ENCODE measurements around the gene RCSD1.
A peak's percentile ranks its signal among the peaks of the same experiment; 100 is the strongest.

The RCSD1 gene

DNA sequence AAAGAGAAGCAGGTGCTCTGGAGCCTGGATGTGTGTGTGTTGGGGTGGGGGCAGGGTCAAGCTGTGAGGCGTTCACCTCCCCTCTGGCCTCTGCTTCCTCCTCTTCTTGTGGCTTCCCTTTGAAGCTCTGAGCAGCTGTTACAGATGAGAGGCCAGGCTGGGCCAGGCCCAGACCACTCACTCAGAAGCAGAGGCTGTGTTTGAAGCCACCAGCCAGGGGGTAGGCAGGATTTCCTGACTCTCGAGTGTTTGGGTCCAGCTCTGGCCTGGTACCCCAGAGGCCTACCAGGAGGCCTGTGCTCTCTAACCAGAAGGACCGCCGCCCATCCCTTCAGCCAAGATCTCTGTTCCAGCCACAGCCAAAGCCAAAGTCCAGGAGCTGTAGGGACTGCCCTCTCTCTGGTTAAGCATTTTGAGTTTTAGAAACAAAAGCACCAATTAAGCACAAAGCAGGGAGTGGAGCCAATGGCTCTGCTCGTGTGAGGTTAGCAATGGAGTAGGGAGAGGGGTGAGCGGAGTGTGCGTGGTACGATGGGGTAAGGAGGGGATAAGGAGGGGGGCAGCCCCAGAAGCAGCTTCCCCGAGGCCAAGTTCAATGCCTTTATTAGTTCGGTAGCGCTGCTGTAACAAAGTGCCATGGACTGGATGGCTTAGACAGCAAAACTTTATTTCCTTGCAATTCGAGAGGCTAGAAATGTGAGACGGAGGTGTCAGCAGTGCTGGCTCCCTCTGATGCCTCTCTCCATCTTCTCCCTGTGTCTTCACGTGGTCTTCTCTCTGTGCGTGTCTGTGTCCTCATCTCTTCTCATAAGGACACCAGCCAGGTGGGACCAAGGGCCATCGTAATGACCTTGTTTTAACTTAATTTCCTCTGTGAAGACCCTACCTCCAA is 20.5 kb downstream of the RCSD1 start:
- TF ChIP-seq, protein P1, sequence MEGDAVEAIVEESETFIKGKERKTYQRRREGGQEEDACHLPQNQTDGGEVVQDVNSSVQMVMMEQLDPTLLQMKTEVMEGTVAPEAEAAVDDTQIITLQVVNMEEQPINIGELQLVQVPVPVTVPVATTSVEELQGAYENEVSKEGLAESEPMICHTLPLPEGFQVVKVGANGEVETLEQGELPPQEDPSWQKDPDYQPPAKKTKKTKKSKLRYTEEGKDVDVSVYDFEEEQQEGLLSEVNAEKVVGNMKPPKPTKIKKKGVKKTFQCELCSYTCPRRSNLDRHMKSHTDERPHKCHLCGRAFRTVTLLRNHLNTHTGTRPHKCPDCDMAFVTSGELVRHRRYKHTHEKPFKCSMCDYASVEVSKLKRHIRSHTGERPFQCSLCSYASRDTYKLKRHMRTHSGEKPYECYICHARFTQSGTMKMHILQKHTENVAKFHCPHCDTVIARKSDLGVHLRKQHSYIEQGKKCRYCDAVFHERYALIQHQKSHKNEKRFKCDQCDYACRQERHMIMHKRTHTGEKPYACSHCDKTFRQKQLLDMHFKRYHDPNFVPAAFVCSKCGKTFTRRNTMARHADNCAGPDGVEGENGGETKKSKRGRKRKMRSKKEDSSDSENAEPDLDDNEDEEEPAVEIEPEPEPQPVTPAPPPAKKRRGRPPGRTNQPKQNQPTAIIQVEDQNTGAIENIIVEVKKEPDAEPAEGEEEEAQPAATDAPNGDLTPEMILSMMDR (IDR thresholded peaks at IDR 0.05; ENCODE audit: low read length, missing control alignments): no peak
- no peak for DNase-seq (ENCODE audit: low read depth)
- no peak overlapping the region for H3K4me3 ChIP-seq (replicated peaks; ENCODE audit: low read depth, low read length)

DNA sequence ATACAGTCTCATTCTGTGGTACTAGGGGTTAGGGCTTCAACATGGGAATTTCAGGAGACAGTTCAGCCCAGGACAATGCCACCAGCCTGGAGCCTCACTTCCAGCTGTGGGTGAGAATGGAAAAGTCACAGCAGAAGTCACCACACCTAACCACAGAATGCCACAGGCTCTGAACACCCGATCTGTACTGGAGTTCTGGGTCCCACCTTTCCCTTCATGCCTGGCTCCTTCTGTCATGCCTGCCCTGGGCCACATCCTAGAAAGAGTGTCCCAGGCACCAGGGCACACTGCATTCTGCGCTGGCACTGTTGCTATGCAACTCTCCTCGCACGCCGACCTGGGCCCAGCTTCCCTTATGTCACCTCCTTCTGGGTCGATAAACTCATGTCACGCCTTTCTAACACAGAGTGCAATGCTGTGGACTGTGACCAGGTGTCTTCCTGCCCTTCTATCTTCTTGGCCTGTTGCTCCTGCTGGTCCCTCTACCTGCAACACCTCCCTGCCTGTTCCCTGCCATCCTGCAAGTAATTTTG is 21.2 kb downstream of the RCSD1 start:
- no peak for DNase-seq (ENCODE audit: low read depth)
- H3K4me3 ChIP-seq (replicated peaks; ENCODE audit: low read depth, low read length): no peak overlapping the region
- TF ChIP-seq, protein P1 (IDR thresholded peaks at IDR 0.05; ENCODE audit: low read length, missing control alignments): no peak

DNA sequence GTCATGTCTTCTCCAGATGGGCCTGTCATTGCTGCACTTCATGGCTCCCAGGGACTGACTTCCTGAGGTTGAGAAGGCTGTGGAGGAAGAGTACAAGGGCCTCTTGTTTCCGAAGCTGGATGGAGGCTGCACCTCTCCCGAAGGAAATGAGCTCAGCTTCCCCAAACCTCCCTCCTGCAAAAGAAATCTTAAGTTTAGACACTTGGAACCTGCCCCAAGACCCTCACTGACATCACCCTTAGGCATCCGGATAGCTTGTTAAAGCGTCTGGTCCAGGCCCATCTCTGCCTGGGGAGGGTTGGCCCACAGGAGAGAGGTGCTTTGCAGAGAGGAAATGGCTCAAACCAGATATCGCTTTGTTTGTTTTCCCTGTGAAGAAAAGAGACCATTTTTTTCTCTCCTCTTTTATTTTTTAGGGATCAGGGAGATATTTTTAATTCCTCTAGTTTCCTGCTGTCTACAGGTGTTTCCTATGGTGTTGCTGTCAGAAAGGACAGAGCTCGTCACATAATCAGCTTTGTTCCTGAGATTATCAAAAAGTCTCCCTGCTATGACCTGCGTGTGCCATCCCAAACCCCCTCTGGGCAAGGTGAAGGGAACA is 25.0 kb downstream of the RCSD1 start:
- no peak overlapping the region for H3K4me3 ChIP-seq (replicated peaks; ENCODE audit: low read depth, low read length)
- TF ChIP-seq, protein P1 (IDR thresholded peaks at IDR 0.05; ENCODE audit: low read length, missing control alignments): no peak
- DNase-seq (ENCODE audit: low read depth): peak; percentile 33

DNA sequence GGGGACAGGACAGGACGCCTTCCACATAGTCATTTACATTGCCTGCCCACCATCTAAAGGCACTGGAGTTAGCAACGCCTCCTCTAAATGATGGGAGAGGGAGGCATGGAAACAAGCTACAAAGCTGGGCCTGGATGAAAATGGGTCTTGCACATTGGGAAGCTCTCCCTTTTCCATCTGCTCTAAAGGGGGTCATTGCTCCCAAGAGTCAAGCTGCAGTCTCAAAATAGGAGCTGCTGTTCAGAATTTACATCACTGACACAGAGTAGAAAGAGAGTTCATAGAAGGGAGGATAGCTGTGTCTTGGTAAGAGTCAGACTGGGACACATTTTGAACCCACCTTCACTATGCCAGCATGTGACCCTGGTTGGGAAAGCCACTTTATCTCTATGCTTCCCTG is 26.6 kb downstream of the RCSD1 start:
- no peak for DNase-seq (ENCODE audit: low read depth)
- TF ChIP-seq, protein P1 (IDR thresholded peaks at IDR 0.05; ENCODE audit: low read length, missing control alignments): no peak
- no peak overlapping the region for H3K4me3 ChIP-seq (replicated peaks; ENCODE audit: low read depth, low read length)

DNA sequence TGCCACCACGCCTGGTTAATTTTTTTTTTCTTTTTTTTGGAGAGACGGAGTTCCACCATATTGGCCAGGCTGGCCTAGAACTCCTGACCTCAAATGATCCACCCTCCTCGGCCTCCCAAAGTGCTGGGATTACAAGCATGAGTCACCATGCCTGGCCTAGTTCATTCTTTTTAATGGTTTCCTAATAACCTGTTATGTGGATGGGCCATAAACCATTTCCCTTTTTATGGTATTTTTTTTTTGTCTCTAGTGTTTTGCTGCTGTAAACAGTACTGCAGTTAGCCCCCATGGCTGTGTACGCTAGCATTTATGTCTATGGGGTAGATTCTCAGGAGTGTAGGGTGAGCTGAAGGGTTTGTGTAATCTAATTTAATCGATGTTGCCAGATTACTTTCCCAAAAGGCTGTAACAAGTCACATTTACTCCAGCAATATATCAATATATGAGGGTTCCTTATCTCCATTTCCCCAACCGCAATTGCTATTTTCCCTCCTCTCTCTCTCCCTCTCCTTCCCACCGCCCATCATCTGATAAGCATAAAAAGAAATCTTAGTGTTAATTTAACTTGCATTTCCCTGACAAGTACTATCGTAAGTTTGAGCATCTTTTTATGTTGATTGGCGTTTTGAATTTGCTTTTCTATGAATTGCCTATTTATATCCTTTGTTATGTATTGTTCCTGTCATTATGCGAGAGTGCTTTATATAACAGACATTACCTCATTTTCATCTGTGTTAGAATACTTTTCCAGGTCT is 28.7 kb downstream of the RCSD1 start:
- no peak for DNase-seq (ENCODE audit: low read depth)
- TF ChIP-seq, protein P1 (IDR thresholded peaks at IDR 0.05; ENCODE audit: low read length, missing control alignments): no peak
- no peak overlapping the region for H3K4me3 ChIP-seq (replicated peaks; ENCODE audit: low read depth, low read length)

DNA sequence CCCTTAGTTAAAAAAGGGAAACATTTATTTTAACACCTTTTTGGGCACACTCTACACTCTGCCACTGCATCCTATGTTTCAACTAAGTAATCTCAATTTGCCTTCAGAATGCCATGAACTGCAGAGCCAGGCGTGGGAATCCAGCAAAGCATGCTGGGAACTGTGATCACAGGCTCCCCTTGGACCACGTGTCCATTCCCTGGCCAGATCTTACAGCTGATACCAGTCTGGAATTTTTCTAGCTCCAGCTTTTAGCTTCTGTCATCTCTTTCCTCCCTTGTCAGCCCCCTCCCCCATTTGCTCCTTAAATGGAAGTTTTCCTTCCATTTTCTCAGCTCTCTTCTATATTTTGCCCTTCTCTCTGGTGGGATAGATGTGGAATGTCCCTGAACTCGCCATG is 29.4 kb downstream of the RCSD1 start:
- TF ChIP-seq, protein P1 (IDR thresholded peaks at IDR 0.05; ENCODE audit: low read length, missing control alignments): no peak
- DNase-seq (ENCODE audit: low read depth): no peak
- H3K4me3 ChIP-seq (replicated peaks; ENCODE audit: low read depth, low read length): no peak overlapping the region
